HG02571 (cell line): ENCODE measurements around the gene STAG2.
"Not testable (repeated sequence)": the region's sequence is repeated elsewhere in the genome, so short reads cannot be mapped to it uniquely, and the experiment has no call there.

Source experiments
- ATAC-seq: cut with Tn5 transposase; IDR thresholded peaks from one replicate; pipeline ENCODE4 v1.9.1; 2021; ENCODE audit warnings: mild to moderate bottlenecking, moderate library complexity; ENCODE audit not compliant: unreplicated experiment

The STAG2 gene

DNA sequence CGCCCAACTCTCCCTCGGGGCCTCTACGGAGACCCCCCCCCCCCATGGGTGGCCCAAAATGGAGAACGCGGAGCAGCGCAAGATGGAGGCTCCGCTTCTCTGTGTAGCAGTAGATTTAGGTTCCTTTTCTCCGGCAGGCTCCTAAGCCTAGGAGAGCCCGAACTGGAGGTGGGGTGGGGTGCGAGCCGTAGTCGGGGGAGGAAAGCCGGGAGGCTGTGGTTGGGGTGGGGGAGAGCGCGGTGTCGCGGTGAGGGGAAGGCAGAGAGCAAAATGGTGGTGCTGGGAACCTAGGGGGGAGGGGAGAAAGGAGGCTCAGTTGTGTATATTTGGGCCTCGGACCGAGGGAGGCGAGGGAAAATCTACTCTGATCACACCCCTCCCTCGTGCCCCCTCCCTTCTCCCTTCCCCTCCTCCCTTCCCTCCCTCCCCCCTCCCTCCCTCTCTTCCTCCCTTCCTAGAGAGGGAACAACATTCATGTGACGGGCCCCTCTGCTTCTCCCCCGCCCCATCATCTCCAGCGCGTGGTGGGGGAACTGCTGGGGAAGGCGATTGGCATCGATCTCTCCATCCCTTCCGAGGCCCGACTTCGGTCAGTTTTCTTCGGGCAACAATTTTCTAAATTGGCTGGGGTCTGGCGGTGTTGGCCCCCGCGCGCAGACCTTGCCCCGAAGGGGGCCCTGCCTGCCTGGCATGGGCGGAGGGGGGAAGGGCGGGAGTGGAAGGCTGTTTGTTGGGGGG lies at the start of gene STAG2:
Gene STAG2, plus strand, starts transcription at position 439 of the 738 bp plus-strand sequence. CDS start 60,922 bp downstream, outside the sequence.
- no peak for ATAC-seq

GRCh38 chrX:123917069-123917468 lies 44.4 kb upstream of the STAG2 start:
- ATAC-seq = no peak

DNA sequence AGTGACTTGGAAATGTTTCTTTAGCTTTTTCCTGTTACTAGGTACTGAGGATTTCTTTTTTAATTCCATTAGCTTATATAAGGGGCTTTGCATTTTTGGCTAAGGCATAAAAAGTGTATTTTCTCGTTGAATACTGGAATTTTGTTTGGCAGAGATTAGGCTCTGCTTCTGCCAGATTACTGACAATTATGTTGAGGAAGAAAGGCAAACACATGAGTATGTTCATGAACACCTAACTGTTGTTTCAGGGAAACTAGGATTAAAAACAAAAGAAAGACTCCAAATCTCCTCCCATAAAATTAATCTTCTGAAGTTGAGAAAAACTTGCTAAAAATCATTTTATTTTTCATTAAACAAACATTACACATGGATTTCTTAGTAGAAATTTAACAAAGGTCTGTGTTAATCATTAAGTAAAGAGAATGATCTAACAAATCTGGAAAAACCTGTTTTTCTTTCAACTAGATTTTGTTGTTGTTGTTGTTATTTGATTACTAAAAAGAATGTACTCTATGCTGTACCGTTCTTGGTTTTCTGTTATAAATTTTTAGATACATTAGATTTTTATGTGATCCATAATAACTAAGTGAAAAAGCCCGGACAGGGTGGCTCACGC lies 43.3 kb upstream of the STAG2 start:
- no peak for ATAC-seq

DNA sequence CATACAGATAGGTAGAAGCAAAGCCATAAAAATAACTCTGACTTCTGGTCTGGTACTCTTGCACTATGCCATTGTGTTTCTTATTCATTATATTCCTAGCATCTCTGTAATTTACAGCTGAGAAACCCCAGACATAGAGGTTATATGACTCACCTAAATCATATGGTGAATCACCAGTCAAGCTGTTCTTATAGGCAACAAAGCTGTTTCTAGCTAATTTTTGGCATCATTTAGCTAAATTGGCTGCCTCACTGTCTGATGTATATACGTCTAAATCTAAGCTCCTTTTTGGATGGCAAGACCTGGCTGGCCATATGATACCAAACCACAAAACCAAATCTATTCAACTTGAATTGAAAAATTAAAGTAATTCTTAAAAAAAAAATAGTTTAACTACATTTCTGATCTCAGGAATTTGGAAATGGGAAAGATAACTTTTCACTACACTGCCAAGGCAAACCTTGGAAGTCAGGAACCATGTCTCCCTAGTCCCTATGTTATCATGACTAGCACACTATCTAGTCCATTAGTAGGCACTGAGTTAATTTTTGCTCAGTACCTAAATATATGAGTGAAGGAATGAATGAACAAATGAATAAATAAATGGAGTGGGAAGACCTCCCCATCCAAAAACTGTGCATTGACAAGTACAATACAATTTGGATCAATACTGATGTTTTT lies 41.3 kb upstream of the STAG2 start:
- no peak for ATAC-seq

DNA sequence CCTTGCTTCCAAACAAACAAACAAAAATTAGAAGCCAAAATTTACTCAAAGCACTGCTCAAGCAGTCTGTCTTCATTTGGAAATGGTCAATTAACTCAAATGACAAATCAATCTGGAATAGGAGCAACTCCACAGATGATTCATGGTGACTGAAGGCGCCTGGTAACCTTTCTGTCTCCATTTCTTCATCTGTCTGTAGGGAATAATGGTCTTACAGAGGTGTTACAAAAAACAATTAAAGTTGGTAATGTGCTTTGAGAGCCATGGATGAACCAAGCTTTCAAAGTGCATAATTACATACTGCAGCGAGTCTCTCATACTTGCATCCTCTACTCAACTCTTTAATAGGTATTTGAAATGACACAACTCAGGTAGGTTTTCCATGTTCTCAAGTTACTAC lies 38.3 kb upstream of the STAG2 start:
- no peak for ATAC-seq

- no peak for ATAC-seq
Measured at GRCh38 chrX:123924186-123924585, 37.3 kb upstream of the STAG2 start.

- ATAC-seq = no peak
Measured at GRCh38 chrX:123927845-123928244, 33.7 kb upstream of the STAG2 start.

DNA sequence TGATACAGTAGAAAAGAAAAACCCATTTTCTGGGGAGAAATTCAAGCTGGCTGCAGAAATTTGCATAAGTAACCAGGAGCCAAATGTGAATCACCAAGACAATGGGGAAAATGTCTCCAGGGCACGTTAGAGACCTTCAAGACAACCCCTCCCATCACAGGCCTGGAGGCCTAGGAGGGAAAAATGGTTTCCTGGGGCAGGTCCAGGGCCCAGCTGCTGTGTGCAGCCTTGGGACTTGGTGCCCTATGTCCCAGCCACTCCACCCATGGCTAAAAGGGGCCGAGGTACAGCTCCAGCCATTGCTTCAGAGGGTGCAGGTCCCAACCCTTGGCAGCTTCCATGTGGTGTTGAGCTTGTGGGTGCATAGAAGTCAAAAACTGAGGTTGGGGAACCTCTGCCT lies 29.5 kb upstream of the STAG2 start:
- not testable (repeated sequence) for ATAC-seq

- ATAC-seq = no peak
Measured at GRCh38 chrX:123943074-123943473, 18.4 kb upstream of the STAG2 start.

DNA sequence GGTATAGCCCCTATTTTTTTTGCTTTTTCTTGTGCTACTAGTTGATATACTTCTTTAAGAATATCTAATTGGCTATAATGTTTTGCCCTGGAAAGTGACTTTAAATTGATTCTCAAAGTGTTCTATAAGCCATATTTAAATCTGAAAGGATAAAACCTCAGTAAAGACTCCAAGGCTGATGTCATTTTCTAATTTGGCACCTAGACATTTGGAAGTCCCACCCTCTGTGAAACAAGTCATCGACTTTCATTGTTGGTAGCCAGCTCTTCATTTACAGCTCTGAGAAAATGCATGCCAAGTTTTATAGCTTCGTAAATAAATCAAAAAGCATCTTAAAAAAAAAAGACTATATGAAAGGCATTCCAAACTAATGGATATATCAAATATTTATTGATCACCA lies 18.0 kb upstream of the STAG2 start:
- no peak for ATAC-seq

DNA sequence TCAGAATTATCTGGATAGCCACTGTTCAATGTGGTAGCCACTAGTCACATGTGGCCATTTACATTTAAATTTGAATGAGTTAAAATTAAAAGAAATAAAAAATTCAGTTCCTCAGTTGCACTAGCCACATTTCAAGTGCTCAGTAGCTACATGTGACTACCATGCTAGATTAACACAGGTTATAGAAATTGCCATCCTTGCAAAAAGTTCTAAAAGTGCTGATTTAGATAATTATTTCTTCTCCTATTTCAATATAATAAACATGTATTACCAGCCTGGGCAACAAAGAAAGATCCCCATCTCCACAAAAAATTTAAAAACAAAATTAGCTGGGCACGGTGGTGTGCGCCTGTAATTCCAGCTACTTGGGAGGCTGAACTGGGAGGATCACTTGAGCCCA lies 11.7 kb upstream of the STAG2 start:
- no peak for ATAC-seq

GRCh38 chrX:123959281-123960063 lies 2.0 kb upstream of the STAG2 start:
- no peak for ATAC-seq

DNA sequence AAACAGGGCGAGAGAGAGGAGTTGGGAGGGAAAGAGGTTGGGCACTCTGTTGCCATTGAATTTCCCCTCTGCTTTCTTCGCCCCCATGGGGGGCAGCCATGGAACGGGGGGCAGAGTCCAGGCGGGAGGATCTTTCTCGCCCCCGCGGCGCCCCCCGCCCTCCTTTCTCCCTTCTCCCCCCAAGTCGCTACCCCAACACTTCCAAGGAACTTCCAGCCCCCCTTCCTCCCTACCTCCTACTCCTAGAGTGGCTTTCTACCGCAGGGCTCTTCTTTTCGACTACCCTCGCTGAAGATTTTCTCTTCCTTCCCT lies 594 bp upstream of the STAG2 start:
- ATAC-seq = no peak

DNA sequence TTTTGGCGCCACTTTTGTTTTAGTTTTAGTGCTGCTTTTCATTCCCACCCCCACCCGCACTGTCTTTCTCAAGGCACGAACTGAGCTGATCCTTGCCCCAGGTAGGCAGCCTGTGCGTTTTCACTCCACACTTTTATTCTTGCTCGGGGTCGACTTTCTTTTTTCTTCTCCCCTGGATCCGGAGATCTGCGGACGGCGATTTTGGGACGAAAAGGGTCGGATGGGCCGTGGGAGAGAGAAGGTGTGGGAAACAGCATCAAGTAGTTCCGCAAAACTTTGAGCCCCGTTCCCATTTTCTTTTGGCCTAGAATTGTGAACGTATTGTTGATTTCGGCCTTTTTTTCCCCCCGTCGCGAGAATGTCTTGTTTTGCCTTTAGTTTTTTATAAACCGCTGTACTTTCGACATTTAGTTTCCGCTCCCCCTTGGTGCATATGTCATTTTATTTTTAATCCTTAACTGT lies 531 bp downstream of the STAG2 start:
- ATAC-seq = no peak

DNA sequence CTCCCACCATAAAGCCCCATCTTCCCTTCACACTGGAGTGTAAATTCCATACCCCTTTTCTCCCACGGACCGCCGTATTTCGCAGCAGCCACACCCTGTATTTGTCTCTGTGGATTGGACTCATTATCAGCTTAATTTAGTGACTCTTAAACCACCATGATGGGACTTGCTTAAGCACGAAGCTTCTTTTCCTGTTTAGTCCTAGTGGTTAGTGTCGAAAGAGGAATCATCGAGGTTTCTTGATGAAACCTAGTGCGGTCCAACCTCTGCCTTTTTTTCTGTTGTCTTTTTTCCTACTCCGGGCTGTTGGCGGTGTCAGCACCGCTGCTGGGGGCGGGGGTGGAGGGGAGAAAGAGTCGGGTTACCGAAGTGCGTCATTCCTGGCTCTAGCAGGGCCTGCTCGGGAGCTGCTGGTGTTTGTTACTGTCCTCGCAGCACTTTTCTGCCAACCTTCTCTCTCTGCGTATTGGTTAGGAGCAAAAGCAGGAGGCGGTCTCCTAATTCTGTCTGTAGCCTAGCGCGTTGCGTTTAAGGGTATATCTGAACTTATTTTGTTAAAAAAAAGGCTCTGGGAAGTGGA lies 1.4 kb downstream of the STAG2 start:
- ATAC-seq = peak; percentile 57

- ATAC-seq = no peak
Measured at GRCh38 chrX:123964156-123964834, 2.8 kb downstream of the STAG2 start.

DNA sequence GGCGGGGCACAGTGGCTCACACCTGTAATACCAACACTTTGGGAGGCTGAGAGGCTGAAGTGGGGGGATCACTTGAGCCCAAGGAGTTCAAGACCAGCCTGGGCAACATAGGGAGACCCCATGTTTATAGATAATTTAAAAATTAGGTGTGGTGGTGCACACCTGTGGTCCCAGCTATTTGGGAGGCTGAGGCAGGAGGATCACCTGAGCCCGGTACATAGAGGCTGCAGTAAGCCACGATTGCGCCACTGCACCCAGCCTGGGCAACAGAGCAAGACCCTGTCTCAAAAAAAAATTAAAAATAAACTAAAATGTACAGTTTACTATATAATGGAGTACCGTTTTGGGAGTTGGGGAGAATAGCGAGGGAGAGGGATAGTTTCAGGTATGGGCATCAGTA lies 4.2 kb downstream of the STAG2 start:
- no peak for ATAC-seq

DNA sequence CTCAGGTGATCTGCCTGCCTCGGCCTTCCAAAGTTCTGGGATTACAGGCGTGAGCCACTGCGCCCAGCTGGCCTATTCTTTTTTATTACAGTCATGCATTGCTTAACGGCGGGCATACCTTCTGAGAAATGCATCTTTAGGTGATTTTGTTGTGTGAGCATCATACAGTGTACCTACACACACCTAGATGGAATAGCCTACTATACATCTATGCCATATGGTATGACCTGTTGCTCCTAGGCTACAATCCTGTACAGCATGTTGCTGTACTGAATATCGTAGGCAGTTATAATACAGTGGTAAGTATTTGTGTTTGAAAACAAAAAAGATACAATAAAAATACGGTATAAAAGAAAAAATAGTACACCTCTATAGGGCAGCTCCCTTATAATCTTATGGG lies 6.0 kb downstream of the STAG2 start:
- no peak for ATAC-seq

DNA sequence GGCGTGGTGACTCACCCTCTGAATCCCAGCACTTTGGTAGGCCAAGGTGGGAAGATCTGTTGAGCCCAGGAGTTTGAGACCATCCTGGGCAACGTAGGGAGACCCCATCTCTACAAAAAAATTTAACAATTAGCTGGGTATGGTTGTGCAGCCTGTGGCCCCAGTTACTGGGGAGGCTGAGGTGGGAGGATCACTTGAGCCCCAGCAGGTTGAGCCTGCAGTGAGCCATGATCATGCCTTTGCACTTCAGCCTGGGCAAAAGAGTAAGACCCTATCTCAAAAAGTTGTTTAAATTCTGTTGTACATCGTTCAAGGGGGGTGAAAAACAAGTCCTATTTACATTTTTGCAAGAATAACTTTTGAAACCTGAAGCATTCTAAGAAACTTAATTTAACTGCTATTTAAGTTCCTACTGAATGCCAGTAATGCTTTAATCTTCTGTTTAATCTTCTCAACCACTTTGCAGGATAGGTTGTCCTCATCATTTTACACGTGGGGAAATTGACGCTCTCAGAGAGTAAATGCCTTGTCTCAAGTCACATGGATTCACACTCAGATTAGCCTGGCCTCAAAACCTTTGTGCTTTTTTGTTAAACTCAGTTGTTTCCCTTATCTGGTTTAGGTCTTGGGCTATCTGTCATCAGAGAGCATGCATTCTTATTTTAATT lies 7.0 kb downstream of the STAG2 start:
- no peak for ATAC-seq

- ATAC-seq = no peak
Measured at GRCh38 chrX:123971982-123972381, 10.5 kb downstream of the STAG2 start.
